ENCODE results near the gene IL1RL2. TPM values are rescaled to one million over a fixed set of nuclear protein-coding genes. Genes with fewer than 3 reads are reported as not detected.

The IL1RL2 gene
- total RNA-seq, 1 donor from 2014 or later: not detected

Other genes with a start within 250 kb of the IL1RL2 start
- gene IL1R2, start 195.1 kb upstream of the IL1RL2 start, total RNA-seq: not detected in 2 replicates
- 0.05 and 0.11 TPM in 2 replicates for gene IL1R1, start 44.3 kb upstream of the IL1RL2 start, total RNA-seq
- gene IL1RL1, start 124.5 kb downstream of the IL1RL2 start, total RNA-seq: 2.4 and 3.0 TPM in 2 replicates
- gene IL18R1, start 168.8 kb downstream of the IL1RL2 start, total RNA-seq: 21.3 and 24.3 TPM in 2 replicates
- 3.4 and 4.2 TPM in 2 replicates for gene IL18RAP, start 236.1 kb downstream of the IL1RL2 start, total RNA-seq